GM13976 (cell line): ENCODE results near the gene EPN2.
"Not testable (repeated sequence)": the region's sequence is repeated elsewhere in the genome, so short reads cannot be mapped to it uniquely, and the experiment has no call there.

ENCODE experiments used
- DNase-seq: peaks from one replicate; pipeline ENCODE4 v3.0.0; 2012; ENCODE audit warnings: low spot score
- CTCF ChIP-seq: IDR thresholded peaks from 2 replicates; pipeline ENCODE4 v1.5.1; 2012; ENCODE audit warnings: borderline replicate concordance, mild to moderate bottlenecking; ENCODE audit not compliant: insufficient read depth; ENCODE audit errors: extremely low read depth, missing control alignments, control extremely low read depth
- in situ Hi-C: fragments of 300-500 bp; cut with MboI; formaldehyde crosslinking; loops from one replicate; pipeline ENCODE4 v1.12.0; 2022; ENCODE audit warnings: low sequenced_read_pairs, mixed read lengths, inconsistent platforms; ENCODE audit not compliant: unreplicated experiment

The EPN2 gene

GRCh38 chr17:19347323-19348080, 110.3 kb downstream of the EPN2 start:
- DNase-seq: no peak
- TF ChIP-seq CTCF: no peak
- in situ Hi-C loops: no loop called here

- TF ChIP-seq CTCF: no peak
- in situ Hi-C loops: no loop called here
- no peak for DNase-seq
Observed at GRCh38 chr17:19348081-19348650, 111.0 kb downstream of the EPN2 start.

DNA sequence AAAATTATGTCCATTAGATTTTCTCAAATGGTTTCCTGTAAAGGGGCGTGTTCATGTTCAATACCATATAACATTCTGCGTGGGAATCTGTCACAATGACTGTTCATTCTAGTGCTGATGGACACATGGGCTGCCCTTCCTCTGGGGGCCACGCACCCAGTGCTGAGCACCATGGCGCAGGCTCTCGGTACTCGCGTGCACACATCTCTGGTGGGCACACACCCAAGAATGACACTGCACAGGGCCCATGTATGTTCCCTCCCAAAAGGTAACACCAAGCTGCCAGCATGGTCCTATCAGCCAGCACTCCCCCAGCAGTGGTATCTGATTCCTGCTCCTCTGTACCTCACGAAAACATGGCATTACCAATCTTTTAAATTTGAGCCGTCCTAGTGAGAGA, 111.6 kb downstream of the EPN2 start:
- in situ Hi-C loops: no loop called here
- TF ChIP-seq CTCF: no peak
- no peak for DNase-seq

DNA sequence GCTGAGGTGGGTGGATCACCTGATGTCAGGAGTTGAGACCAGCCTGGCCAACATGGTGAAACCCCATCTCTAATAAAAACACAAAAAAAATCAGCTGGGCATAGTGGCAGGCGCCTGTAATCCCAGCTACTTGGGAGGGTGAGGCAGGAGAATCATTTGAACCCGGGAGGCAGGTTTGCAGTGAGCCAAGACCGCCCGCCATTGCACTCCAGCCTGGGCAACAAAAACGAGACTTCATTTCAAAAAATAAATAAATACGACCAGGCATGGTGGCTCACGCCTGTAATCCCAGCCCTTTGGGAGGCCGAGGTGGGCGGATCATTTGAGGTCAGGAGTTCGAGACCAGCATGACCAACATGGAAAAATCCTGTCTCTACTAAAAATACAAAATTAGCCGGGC, 116.2 kb downstream of the EPN2 start:
- DNase-seq, in situ Hi-C loops: not testable (repeated sequence)

- DNase-seq: no peak
- TF ChIP-seq CTCF: no peak
- in situ Hi-C loops: no loop called here
Observed at GRCh38 chr17:19354748-19355147, 117.6 kb downstream of the EPN2 start.

- DNase-seq: no peak
- no peak for TF ChIP-seq CTCF
- in situ Hi-C loops: no loop called here
Observed at GRCh38 chr17:19357351-19357750, 120.2 kb downstream of the EPN2 start.

DNA sequence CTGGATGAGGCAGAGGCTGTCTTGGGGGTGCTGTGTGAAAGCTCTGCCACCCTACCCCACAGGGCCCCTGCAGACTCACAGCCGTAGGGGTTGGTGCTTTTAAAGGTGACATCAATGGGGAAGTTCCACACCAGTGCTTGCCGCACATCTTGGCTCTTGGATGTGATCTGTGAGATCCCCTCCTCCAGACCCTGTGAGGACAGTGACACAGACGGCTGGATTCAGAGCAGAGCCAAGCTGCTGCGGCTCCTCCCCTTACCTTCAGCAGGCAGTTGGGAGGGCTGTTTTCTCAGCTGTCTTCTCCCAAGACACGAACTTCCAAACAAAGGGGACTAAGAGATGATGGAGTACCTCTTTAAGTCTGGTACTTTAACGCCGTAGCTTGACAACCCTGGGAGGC, 120.6 kb downstream of the EPN2 start:
- no peak for DNase-seq
- in situ Hi-C loops: no loop called here
- no peak for TF ChIP-seq CTCF
